ENCODE measurements around the gene TSR1. TPM values are rescaled to one million over a fixed set of nuclear protein-coding genes. Genes with fewer than 3 reads are reported as not detected.
"Not testable (repeated sequence)": the region's sequence is repeated elsewhere in the genome, so short reads cannot be mapped to it uniquely, and the experiment has no call there.

TSR1 gene
- total RNA-seq, 2 donors from 2014 or later = 36.4 to 38.2 TPM

GRCh38 chr17:2344528-2344927, 8.3 kb upstream of the TSR1 start:
- Mint-ChIP-seq H3K9me3 (no peaks in the 10 kb centered on the region), H3K27ac (no peak overlapping the region)

GRCh38 chr17:2343421-2343820, 7.2 kb upstream of the TSR1 start:
- H3K27ac Mint-ChIP-seq = peak overlapping the region; percentile 69
- H3K27me3 Mint-ChIP-seq (ENCODE audit: low read depth) = no peaks in the 10 kb centered on the region
- DNase-seq (peak; percentile 42 to 70), ATAC-seq (replicated peaks in 1 of 2) (peak; percentile 74 to 94)
- no peaks in the 10 kb centered on the region for H3K36me3 Mint-ChIP-seq (ENCODE audit: insufficient read depth in 2 of 2)
- H3K4me3 Mint-ChIP-seq = peak overlapping the region in 1 of 2 donors; percentile 29
- no peaks in the 10 kb centered on the region for H3K9me3 Mint-ChIP-seq
- peaks cover 14% of the 10 kb centered on the region for H3K4me1 Mint-ChIP-seq (ENCODE audit: low read depth)

More at GRCh38 chr17:2344528-2344927, 8.3 kb upstream of the TSR1 start:
- DNase-seq = no peak
- no peak overlapping the region for H3K4me3 Mint-ChIP-seq
- H3K27me3 Mint-ChIP-seq (ENCODE audit: low read depth) = no peaks in the 10 kb centered on the region
- no peak for ATAC-seq (replicated peaks in 1 of 2)
- no peaks in the 10 kb centered on the region for H3K36me3 Mint-ChIP-seq (ENCODE audit: insufficient read depth in 2 of 2)
- peaks cover 11% of the 10 kb centered on the region for H3K4me1 Mint-ChIP-seq (ENCODE audit: low read depth)

GRCh38 chr17:2338315-2338657, 2.0 kb upstream of the TSR1 start:
- Mint-ChIP-seq H3K9me3 (no peaks in the 10 kb centered on the region), H3K4me1 (ENCODE audit: low read depth) (peaks cover 12% of the 10 kb centered on the region), H3K36me3 (ENCODE audit: insufficient read depth in 2 of 2) (peaks cover 7 to 12% of the 10 kb centered on the region in 2 donors), H3K27ac (peak overlapping the region; percentile 34), H3K4me3 (peak overlapping the region; percentile 81 to 84), H3K27me3 (ENCODE audit: low read depth) (no peaks in the 10 kb centered on the region)
- ATAC-seq (replicated peaks in 1 of 2) (no peak), DNase-seq (peak in 1 of 2 donors; percentile 11)

DNA sequence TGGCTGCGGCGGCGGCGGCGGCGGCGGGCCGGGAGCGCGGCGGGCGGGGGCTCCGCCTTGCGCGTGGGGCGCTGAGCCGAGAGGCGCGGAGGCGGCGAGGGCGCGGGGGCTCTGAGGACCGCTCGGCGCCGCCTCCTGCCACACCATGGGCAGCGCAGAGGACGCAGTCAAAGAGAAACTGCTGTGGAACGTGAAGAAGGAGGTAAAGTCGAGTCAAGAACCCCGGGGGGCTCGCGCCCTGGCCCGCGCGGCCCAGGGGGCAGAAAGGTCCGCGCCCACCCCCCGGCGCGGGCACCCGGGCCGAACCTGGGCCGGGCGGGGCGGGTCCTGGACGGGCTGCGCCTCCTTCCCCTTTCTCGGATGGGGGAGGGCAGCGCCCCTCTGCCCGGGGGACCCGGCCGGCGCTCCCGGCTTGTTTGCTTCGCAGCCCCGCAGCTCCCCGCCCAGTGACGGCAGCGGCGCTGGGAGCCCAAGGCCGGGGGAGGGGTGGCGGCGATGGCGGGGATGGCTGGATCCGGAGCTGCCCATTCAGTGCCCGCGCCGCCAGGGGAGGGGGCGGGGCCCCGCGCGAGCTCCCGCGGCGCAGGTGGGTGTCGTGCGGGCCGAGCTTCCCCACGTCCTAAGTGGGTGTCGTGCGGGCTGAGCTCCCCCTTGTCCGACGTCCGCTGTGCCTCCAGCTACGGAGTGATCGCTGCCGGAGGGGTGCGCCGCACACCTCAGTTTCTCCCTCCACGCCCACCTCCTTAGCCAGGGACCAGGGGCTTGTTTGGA, 1.5 kb upstream of the TSR1 start:
- Mint-ChIP-seq H3K4me3 (peak overlapping the region; percentile 84 to 99), H3K9me3 (no peaks in the 10 kb centered on the region), H3K4me1 (ENCODE audit: low read depth) (peaks cover 9% of the 10 kb centered on the region), H3K36me3 (ENCODE audit: insufficient read depth in 2 of 2) (peaks cover 7 to 12% of the 10 kb centered on the region in 2 donors), H3K27me3 (ENCODE audit: low read depth) (no peaks in the 10 kb centered on the region), H3K27ac (no peak overlapping the region)
- ATAC-seq (replicated peaks in 1 of 2) (peak; percentile 53 to 62), DNase-seq (peak; percentile 74 to 76)

- Mint-ChIP-seq H3K36me3 (ENCODE audit: insufficient read depth in 2 of 2) (peaks cover 7 to 12% of the 10 kb centered on the region in 2 donors), H3K4me3 (peak within 1 kb of the TSS; percentile 84 to 99), H3K9me3 (no peaks in the 10 kb centered on the region), H3K27ac (peak within 1 kb of the TSS; percentile 94), H3K4me1 (ENCODE audit: low read depth) (peaks cover 5% of the 10 kb centered on the region), H3K27me3 (ENCODE audit: low read depth) (no peaks in the 10 kb centered on the region)
- DNase-seq (peak; percentile 76), ATAC-seq (replicated peaks in 1 of 2) (peak; percentile 68 to 71)
Measured at GRCh38 chr17:2336852-2337543, 741 bp upstream of the TSR1 start, which contains the start of gene SGSM2. Gene SGSM2 (plus strand): TSS chr17:2337501. CDS start chr17:2337689, 188 bp downstream.

DNA sequence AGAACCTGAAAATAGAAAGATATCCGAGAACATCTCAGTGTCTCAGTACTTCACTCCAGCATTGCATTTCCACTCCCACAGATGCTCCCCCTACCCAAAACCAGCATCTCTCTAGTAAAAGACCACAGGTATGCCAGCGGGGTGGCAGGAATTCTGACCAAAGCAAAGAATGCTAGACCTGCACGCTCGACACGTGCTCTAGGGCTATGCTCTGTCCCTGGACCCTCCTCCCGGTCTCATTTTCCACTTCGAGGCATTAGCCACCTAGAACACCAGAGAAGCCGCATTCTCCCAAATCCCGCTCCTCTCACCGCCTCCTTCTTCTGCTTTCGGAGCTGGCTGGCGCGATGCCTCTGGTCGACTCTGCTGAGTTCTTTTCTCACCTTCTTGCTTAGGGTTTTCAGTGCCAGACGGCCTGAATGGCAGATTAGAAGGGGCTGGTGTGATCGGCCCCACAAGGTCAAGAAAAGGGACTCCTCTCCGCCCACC, 487 bp downstream of the TSR1 start:
- Mint-ChIP-seq H3K4me1 (ENCODE audit: low read depth) (peaks cover 5% of the 10 kb centered on the region), H3K36me3 (ENCODE audit: insufficient read depth in 2 of 2) (peaks cover 7 to 14% of the 10 kb centered on the region in 2 donors), H3K27ac (peak overlapping the region; percentile 94), H3K27me3 (ENCODE audit: low read depth) (no peaks in the 10 kb centered on the region), H3K9me3 (no peaks in the 10 kb centered on the region), H3K4me3 (peak overlapping the region in 1 of 2 donors; percentile 99)
- no peak for DNase-seq
- no peak for ATAC-seq (replicated peaks in 1 of 2)

DNA sequence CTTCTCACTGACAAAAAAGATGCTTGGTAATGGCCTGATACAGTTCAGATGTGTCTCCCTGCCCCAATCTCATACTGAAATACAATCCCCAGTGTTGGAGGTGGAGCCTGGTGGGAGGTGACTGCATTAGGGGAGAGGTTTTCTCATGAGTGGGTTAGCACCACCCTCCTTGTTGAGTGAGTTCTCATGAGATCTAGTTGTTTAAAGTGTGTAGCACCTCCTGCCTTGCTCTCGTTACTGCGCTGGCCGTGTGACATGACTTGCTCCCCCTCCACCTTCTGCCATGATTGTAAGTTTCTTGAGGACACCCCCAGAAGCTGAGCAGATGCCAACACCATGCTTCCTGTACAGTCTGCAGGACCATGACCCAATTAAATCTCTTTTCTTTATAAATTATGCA, 5.0 kb downstream of the TSR1 start:
- no peak for DNase-seq
- H3K4me1 Mint-ChIP-seq (ENCODE audit: low read depth) = peaks cover 7% of the 10 kb centered on the region
- no peak overlapping the region for H3K27ac Mint-ChIP-seq
- H3K4me3 Mint-ChIP-seq = no peak overlapping the region
- no peak for ATAC-seq (replicated peaks in 1 of 2)
- peaks cover 13 to 40% of the 10 kb centered on the region in 2 donors for H3K36me3 Mint-ChIP-seq (ENCODE audit: insufficient read depth in 2 of 2)
- H3K9me3 Mint-ChIP-seq = no peaks in the 10 kb centered on the region
- H3K27me3 Mint-ChIP-seq (ENCODE audit: low read depth) = no peaks in the 10 kb centered on the region

GRCh38 chr17:2323629-2324314, 12.5 kb downstream of the TSR1 start:
- ATAC-seq (replicated peaks in 1 of 2) = no peak
- no peaks in the 10 kb centered on the region for H3K4me1 Mint-ChIP-seq (ENCODE audit: low read depth)
- DNase-seq = no peak
- H3K4me3 Mint-ChIP-seq = no peak overlapping the region
- H3K27me3 Mint-ChIP-seq (ENCODE audit: low read depth) = no peaks in the 10 kb centered on the region
- H3K36me3 Mint-ChIP-seq (ENCODE audit: insufficient read depth in 2 of 2) = peaks cover 3 to 55% of the 10 kb centered on the region in 2 donors
- H3K9me3 Mint-ChIP-seq = no peaks in the 10 kb centered on the region
- no peak overlapping the region for H3K27ac Mint-ChIP-seq

DNA sequence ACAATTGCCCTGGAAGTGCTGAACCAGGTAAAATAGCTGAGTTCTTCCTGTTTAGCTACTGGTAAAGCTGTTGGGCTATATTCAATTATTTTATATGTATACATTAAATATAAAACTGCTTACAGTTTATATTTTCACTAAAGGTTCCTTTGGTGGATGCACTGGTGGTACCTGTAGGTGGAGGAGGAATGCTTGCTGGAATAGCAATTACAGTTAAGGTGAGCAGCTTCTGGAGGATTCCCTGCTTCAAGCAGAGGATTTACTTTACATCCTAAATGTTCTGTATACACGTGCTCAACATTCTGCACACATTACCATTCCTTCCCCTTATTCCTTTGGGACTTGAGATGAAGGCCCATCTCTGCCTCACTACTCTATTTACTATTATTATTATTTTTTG, 14.9 kb downstream of the TSR1 start:
- no peak for ATAC-seq (replicated peaks in 1 of 2)
- Mint-ChIP-seq H3K27me3 (ENCODE audit: low read depth) (no peaks in the 10 kb centered on the region), H3K36me3 (ENCODE audit: insufficient read depth in 2 of 2) (peaks cover 3 to 49% of the 10 kb centered on the region in 2 donors), H3K4me3 (no peak overlapping the region), H3K9me3 (no peaks in the 10 kb centered on the region), H3K27ac (no peak overlapping the region), H3K4me1 (ENCODE audit: low read depth) (no peaks in the 10 kb centered on the region)
- no peak for DNase-seq

- no peaks in the 10 kb centered on the region for H3K27me3 Mint-ChIP-seq (ENCODE audit: low read depth)
- H3K4me3 Mint-ChIP-seq = no peak overlapping the region
Measured at GRCh38 chr17:2319051-2319450, 17.2 kb downstream of the TSR1 start.

DNA sequence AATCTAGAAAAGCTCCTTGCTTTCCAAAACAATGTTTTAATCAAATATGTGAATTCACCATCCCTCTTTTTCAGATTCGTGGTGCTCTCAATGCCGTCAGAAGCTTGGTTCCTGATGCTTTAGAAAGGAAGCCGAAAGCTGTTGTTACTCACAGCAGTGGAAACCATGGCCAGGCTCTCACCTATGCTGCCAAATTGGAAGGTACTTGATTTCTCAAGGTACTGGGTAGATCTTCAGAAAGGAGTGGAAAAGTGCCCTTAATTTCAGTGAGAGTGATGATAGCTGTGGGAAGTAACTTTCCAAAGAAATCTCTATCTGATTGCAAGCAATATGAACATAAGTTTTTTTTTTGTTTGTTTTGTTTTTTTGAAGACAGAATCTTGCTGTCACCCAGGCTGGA, 18.5 kb downstream of the TSR1 start:
- Mint-ChIP-seq H3K27me3 (ENCODE audit: low read depth) (no peaks in the 10 kb centered on the region), H3K27ac (no peak overlapping the region), H3K4me1 (ENCODE audit: low read depth) (no peaks in the 10 kb centered on the region), H3K36me3 (ENCODE audit: insufficient read depth in 2 of 2) (peaks cover 0 to 23% of the 10 kb centered on the region in 2 donors), H3K9me3 (no peaks in the 10 kb centered on the region), H3K4me3 (no peak overlapping the region)
- ATAC-seq (replicated peaks in 1 of 2) = no peak
- DNase-seq = no peak

More at GRCh38 chr17:2319051-2319450, 17.2 kb downstream of the TSR1 start:
- H3K4me1 Mint-ChIP-seq (ENCODE audit: low read depth) = no peaks in the 10 kb centered on the region
- no peak overlapping the region for H3K27ac Mint-ChIP-seq
- ATAC-seq (replicated peaks in 1 of 2) (no peak), DNase-seq (no peak)
- no peaks in the 10 kb centered on the region for H3K9me3 Mint-ChIP-seq
- H3K36me3 Mint-ChIP-seq (ENCODE audit: insufficient read depth in 2 of 2) = peaks cover 0 to 34% of the 10 kb centered on the region in 2 donors

GRCh38 chr17:2316916-2317205, 19.4 kb downstream of the TSR1 start:
- not testable (repeated sequence) for H3K27ac Mint-ChIP-seq; H3K4me1 Mint-ChIP-seq (ENCODE audit: low read depth); ATAC-seq (replicated peaks in 1 of 2); H3K27me3 Mint-ChIP-seq (ENCODE audit: low read depth); H3K4me3 Mint-ChIP-seq; H3K9me3 Mint-ChIP-seq; DNase-seq
- H3K36me3 Mint-ChIP-seq (ENCODE audit: insufficient read depth in 2 of 2) = peaks cover 0 to 18% of the 10 kb centered on the region in 2 donors

DNA sequence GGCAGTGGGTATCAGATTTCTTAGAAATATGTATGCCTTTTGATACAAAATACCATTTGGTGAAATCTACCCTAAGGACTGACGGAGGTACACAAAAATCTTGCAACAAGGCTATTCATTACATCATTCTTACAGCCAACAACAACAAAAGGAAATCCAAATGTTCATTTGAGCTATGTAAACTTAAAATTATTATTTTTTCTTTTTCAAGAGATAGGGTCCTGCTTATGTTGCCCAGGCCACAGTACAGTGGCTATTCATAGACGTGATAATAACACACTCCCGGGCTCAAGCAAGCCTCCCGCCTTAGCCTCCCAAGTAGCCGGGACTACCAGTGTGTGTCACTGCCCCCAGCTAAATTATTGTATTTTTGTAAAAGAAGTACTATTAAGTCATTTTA, 23.5 kb downstream of the TSR1 start:
- Mint-ChIP-seq H3K36me3 (ENCODE audit: insufficient read depth in 2 of 2) (peaks cover 2% of the 10 kb centered on the region in 2 donors), H3K4me1 (ENCODE audit: low read depth) (peaks cover 7% of the 10 kb centered on the region), H3K27ac (no peak overlapping the region), H3K4me3 (no peak overlapping the region), H3K9me3 (no peaks in the 10 kb centered on the region), H3K27me3 (ENCODE audit: low read depth) (no peaks in the 10 kb centered on the region)
- no peak for DNase-seq
- ATAC-seq (replicated peaks in 1 of 2) = no peak

All from activated T-cell treated with anti-CD3 and anti-CD28 coated beads, Interleukin-2, amount 50 U/mL, for 72 hours (primary cell).